ENCODE data around the gene MMRN2. TPM values are rescaled to one million over a fixed set of nuclear protein-coding genes. Genes with fewer than 3 reads are reported as not detected.

Gene MMRN2
- total RNA-seq, 6 donors from 2014 or later: 18.8 to 76.8 (median 31.3) TPM

DNA sequence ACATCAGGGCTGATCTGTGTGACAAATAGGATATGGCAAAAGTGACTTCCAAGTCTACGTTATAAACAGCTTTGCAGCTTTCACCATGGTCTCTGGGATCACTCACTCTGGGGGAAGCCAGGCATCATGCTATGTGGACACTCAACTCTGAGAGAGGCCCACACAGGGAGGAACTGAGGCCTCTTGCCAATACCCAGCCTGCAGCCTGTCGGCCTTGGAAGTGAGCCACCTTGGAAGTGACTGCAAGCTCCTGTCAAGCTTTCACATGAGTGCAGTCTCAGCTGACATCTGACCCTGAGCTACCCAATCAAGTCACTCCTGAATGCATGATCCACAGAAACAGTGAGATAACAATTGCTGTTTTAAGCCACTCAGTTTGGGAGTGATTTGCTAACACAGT, 56.5 kb downstream of the MMRN2 start:
- DNase-seq: peak in 1 of 2 donors; percentile 75

DNA sequence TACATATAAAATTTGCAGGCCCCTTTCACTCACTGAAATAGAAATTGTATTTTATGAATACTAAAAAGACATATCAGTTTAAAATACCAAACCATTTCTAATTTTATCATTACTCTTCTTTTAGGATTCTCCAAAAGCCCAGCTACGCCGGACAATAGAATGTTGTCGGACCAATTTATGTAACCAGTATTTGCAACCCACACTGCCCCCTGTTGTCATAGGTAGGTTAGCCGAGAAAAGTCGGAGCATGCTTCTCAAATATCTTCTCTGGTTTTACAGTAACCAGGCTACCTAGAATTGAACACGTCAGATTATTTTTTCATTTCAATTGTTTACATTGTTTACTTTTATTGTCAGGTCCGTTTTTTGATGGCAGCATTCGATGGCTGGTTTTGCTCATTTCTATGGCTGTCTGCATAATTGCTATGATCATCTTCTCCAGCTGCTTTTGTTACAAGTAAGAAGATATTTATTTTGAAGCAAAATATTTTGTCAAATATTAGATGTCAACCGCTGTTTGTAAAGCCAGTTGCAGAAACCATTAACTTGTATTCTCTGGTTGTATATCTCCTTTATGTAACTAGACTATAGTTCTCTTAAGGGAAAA, 57.6 kb downstream of the MMRN2 start:
- ATAC-seq (ENCODE audit: low FRiP score in 2 of 2): peak; percentile 79 to 83
- no peaks in the 10 kb centered on the region for H3K36me3 ChIP-seq
- H3K27me3 ChIP-seq: no peaks in the 10 kb centered on the region
- TF ChIP-seq POLR2A (IDR thresholded peaks at IDR 0.05): no peak
- TF ChIP-seq, protein P1, sequence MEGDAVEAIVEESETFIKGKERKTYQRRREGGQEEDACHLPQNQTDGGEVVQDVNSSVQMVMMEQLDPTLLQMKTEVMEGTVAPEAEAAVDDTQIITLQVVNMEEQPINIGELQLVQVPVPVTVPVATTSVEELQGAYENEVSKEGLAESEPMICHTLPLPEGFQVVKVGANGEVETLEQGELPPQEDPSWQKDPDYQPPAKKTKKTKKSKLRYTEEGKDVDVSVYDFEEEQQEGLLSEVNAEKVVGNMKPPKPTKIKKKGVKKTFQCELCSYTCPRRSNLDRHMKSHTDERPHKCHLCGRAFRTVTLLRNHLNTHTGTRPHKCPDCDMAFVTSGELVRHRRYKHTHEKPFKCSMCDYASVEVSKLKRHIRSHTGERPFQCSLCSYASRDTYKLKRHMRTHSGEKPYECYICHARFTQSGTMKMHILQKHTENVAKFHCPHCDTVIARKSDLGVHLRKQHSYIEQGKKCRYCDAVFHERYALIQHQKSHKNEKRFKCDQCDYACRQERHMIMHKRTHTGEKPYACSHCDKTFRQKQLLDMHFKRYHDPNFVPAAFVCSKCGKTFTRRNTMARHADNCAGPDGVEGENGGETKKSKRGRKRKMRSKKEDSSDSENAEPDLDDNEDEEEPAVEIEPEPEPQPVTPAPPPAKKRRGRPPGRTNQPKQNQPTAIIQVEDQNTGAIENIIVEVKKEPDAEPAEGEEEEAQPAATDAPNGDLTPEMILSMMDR (IDR thresholded peaks at IDR 0.05): peak; percentile 37 to 77 (median 60)
- no peak for TF ChIP-seq EP300 (IDR thresholded peaks at IDR 0.05)
- TF ChIP-seq POLR2AphosphoS5 (IDR thresholded peaks at IDR 0.05): no peak
- no peaks in the 10 kb centered on the region for H3K9me3 ChIP-seq
- H3K4me1 ChIP-seq: peaks cover 0 to 7% (median 5%) of the 10 kb centered on the region in 4 donors
- WGBS, 2 donors: 15 to 20% methylated on average over 9 of the region's 9 CpGs
- H3K4me3 ChIP-seq: no peak overlapping the region
- peak in 1 of 2 donors; percentile 52 for DNase-seq
- no peak overlapping the region for H3K27ac ChIP-seq

More for the DNA sequence above, 56.5 kb downstream of the MMRN2 start:
- H3K4me1 ChIP-seq: peaks cover 0 to 7% (median 5%) of the 10 kb centered on the region in 4 donors
- 31 to 43% methylated on average over 1 to 2 of the region's 2 CpGs for WGBS, 2 donors
- H3K9me3 ChIP-seq: no peaks in the 10 kb centered on the region
- peaks cover 0 to 4% (median under 1%) of the 10 kb centered on the region in 4 donors for H3K36me3 ChIP-seq
- H3K27ac ChIP-seq: peak overlapping the region in 1 of 4 donors; percentile 14
- no peaks in the 10 kb centered on the region for H3K27me3 ChIP-seq
- TF ChIP-seq POLR2AphosphoS5 (IDR thresholded peaks at IDR 0.05) (no peak), POLR2A (IDR thresholded peaks at IDR 0.05) (no peak), EP300 (IDR thresholded peaks at IDR 0.05) (no peak)
- TF ChIP-seq, protein P1 (IDR thresholded peaks at IDR 0.05): no peak
- ATAC-seq (ENCODE audit: low FRiP score in 2 of 2): peak; percentile 35 to 77
- no peak overlapping the region for H3K4me3 ChIP-seq

DNA sequence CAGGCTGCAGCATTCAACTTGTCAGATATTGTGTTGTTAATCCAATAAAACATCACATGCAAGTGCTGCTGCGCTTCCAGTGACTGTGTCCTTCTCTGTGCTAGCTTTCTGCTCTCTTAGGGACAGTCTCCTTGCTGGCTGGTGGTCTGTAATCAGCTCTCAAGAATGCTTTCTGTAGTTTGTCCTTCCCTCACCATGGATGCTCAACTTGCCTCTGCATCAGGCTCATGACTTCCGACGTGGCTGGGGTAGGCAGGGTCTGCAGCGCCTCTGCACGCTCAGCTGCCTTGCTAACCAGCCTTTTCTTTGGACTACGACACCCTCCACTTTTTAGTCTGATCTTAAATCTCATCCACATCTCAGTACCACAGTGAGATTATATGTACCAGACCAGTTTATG, 58.3 kb downstream of the MMRN2 start:
- peak in 1 of 2 donors; percentile 26 for ATAC-seq (ENCODE audit: low FRiP score in 2 of 2)
- no peaks in the 10 kb centered on the region for H3K9me3 ChIP-seq
- H3K27ac ChIP-seq: no peak overlapping the region
- TF ChIP-seq POLR2A (IDR thresholded peaks at IDR 0.05) (no peak), EP300 (IDR thresholded peaks at IDR 0.05) (no peak), POLR2AphosphoS5 (IDR thresholded peaks at IDR 0.05) (no peak)
- TF ChIP-seq, protein P1 (IDR thresholded peaks at IDR 0.05): no peak
- H3K4me3 ChIP-seq: no peak overlapping the region
- H3K36me3 ChIP-seq: no peaks in the 10 kb centered on the region
- no peak for DNase-seq
- H3K4me1 ChIP-seq: peaks cover 0 to 7% (median 5%) of the 10 kb centered on the region in 4 donors
- H3K27me3 ChIP-seq: no peaks in the 10 kb centered on the region
- 70 to 71% methylated on average over 6 of the region's 6 CpGs for WGBS, 2 donors

DNA sequence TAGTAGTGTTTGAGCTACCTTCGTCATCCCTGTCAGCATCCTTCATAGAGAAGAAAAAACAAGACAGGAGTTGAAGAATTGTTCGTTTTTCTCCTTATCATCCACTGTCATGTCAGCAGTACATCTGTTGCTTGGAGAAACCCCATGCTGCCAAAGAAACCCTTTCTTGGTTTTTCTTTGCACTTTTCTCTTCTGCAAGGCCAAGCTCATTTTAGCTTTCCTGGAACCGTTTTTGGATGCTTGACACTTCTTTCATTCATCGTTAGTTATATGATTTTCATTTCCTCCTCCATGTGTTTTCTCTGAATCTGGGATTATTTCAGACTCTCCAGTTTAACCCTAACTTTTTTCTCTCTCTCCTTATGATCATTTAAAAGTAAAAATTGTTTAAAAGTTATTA, 58.9 kb downstream of the MMRN2 start:
- Histone ChIP-seq H3K9me3 (no peaks in the 10 kb centered on the region), H3K36me3 (no peaks in the 10 kb centered on the region), H3K4me1 (peaks cover 0 to 7% (median 5%) of the 10 kb centered on the region in 4 donors), H3K4me3 (no peak overlapping the region), H3K27me3 (no peaks in the 10 kb centered on the region), H3K27ac (no peak overlapping the region)
- TF ChIP-seq, protein P1 (IDR thresholded peaks at IDR 0.05): no peak
- TF ChIP-seq POLR2AphosphoS5 (IDR thresholded peaks at IDR 0.05): no peak
- TF ChIP-seq EP300 (IDR thresholded peaks at IDR 0.05): no peak
- no peak for TF ChIP-seq POLR2A (IDR thresholded peaks at IDR 0.05)
- no peak for ATAC-seq (ENCODE audit: low FRiP score in 2 of 2)
- 69 to 75% methylated on average over 4 of the region's 4 CpGs for WGBS, 2 donors
- no peak for DNase-seq

DNA sequence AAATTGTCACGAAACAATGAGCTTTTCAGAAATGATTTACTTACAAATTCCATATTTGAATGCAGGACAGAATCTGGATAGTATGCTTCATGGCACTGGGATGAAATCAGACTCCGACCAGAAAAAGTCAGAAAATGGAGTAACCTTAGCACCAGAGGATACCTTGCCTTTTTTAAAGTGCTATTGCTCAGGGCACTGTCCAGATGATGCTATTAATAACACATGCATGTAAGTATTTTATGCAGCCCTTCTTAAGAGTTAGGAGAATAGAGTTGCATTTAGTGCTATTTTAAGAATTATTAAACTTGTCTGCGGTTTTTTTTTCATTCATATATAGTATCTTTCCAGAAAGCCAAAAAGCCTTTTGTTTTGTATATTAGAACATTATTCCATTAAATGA, 67.4 kb downstream of the MMRN2 start:
- Histone ChIP-seq H3K27me3 (no peaks in the 10 kb centered on the region), H3K4me3 (no peak overlapping the region), H3K9me3 (no peaks in the 10 kb centered on the region), H3K4me1 (peaks cover 0 to 4% (median 0%) of the 10 kb centered on the region in 4 donors), H3K36me3 (no peaks in the 10 kb centered on the region), H3K27ac (no peak overlapping the region)
- TF ChIP-seq, protein P1 (IDR thresholded peaks at IDR 0.05): no peak
- no peak for TF ChIP-seq POLR2A (IDR thresholded peaks at IDR 0.05)
- no peak for TF ChIP-seq EP300 (IDR thresholded peaks at IDR 0.05)
- no peak for TF ChIP-seq POLR2AphosphoS5 (IDR thresholded peaks at IDR 0.05)
- WGBS, 2 donors: 59 to 70% methylated on average over 3 of the region's 3 CpGs
- ATAC-seq (ENCODE audit: low FRiP score in 2 of 2) (no peak), DNase-seq (no peak)

Data from upper lobe of left lung (tissue), 6 donors.